HG03354 (cell line): ENCODE results near the gene PHACTR1.

Experiments used
- ATAC-seq: cut with Tn5 transposase; IDR thresholded peaks from one replicate; pipeline ENCODE4 v1.9.1; 2021; ENCODE audit warnings: mild to moderate bottlenecking; ENCODE audit not compliant: unreplicated experiment, poor library complexity, severe bottlenecking

PHACTR1 gene

DNA sequence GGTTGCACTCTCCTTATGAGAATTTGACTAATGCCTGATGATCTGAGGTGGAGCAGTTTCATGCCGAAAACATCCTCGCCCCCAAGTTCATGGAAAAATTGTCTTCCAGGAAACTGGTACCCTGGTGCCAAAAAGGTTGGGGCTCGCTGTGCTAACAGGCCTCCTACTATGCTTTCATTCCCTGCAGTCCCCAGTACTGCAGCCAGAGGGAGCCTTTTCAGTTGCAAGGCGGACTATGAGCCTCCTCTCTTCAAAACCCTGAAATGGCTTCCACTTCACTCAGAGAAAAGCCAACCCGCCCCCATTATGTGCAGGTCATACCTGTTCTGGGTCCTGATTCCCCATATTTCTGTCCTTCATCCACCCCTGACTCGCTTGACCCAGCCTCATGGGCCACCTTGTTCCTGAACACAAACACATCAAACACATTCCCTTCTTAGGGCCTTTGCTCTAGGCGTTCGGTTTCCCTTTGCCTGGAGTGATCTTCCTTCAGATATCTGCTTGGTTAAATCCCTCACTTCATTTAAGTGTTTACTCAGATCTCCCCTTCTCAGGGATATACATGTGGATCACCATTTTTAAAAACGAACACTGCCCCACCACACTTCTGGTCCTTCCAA lies 173.7 kb downstream of the PHACTR1 start:
- no peak for ATAC-seq

- ATAC-seq = no peak
Measured at GRCh38 chr6:12891595-12891994, 175.0 kb downstream of the PHACTR1 start.

GRCh38 chr6:12892151-12892550 lies 175.6 kb downstream of the PHACTR1 start:
- ATAC-seq = no peak

DNA sequence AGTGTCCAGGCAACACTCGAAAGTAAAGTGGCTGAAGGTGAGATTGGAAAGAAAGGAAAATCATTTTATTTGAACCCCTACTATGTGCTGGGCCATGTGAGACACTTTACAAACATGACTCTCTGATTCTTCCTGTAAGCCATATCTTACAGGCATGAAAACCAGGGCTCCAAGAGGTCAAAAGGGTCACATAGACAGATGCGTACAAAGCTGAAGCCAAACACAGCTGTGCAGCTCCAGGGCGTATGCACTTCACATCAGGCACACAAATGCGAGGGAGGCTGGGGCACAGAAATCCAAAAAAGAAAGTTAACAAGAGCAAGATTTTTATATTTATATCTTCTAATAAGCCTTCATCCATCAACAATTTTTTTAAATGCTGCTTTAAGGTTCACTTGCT lies 176.5 kb downstream of the PHACTR1 start:
- no peak for ATAC-seq

GRCh38 chr6:12895721-12896120 lies 179.2 kb downstream of the PHACTR1 start:
- ATAC-seq = no peak

GRCh38 chr6:12896208-12896733 lies 179.7 kb downstream of the PHACTR1 start:
- ATAC-seq = no peak

DNA sequence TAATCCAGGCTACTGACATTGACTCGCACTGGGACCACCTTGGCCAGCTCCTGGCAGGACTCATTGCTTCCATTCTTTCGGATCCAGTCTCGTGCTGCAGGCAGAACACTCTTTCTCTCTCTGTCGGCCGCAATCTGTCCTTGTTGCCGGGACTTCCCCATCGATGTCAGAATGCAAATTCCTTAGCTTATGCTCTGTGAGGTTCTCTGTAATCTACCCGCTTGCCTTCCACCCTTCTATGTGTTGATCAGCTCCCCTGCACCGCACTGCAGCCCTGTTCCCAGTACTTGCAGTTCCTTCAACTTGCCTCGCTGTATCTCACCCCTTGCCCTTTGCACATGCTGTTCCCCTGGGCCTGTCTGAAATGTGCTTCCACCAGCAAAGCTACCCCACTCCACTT lies 182.0 kb downstream of the PHACTR1 start:
- no peak for ATAC-seq

- ATAC-seq = no peak
Measured at GRCh38 chr6:12899046-12899833, 182.7 kb downstream of the PHACTR1 start.

GRCh38 chr6:12903246-12903645 lies 186.7 kb downstream of the PHACTR1 start:
- no peak for ATAC-seq

GRCh38 chr6:12909833-12910232 lies 193.3 kb downstream of the PHACTR1 start:
- ATAC-seq = no peak

- ATAC-seq = no peak
Measured at GRCh38 chr6:12911427-12911826, 194.9 kb downstream of the PHACTR1 start.

DNA sequence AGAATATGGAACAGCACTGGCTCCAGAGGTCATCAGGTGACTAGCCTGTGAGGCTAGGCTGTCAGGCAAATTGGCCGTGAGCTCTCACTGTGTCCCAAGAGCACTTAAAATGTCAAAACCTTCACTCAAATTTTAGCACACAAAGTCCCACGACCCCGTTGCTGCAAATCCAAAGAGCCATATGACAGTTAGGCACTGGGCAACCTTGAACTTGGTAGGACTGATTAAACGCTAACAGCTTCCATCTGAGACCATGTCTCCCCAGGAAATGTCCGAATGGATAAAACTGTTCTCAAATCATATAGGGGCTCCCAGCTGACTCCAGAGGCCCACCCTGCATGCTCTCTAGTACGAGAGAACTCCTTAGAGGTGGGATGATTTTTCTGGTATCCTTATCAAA lies 196.6 kb downstream of the PHACTR1 start:
- ATAC-seq = no peak

- no peak for ATAC-seq
Measured at GRCh38 chr6:12916006-12916405, 199.4 kb downstream of the PHACTR1 start.

DNA sequence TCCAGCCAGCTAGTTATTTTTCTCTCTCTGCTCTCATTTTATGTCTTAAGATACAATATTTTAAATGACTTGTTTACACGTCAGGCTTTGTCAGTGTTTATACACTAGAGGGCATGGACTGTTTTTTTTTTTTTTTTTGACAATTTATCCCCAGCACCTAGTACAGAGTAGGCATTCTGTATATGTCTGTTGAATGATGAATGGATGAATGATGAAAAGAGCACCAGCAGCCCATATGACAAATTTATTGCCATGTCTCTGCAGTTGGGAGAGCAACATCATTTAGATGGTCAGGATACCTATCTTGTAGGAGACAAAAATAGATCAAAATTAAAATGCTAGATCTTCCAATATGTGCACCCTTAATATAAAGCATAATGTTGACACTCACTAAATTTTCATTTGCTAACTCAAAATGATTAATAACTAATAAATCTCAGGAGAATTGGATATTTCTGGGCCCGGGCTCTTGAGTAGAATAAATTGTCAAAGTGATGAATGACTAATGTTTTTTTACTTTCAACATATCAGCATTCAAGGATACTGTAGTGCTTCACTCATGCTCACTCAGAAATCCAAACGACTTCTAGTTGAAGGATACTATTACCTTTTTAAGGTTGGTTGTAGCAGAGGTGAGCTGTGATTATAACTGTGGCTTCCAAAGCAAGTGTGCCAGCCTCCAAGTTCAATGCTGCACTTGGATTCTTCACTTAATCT lies 200.0 kb downstream of the PHACTR1 start:
- no peak for ATAC-seq

- ATAC-seq = no peak
Measured at GRCh38 chr6:12921467-12921866, 204.9 kb downstream of the PHACTR1 start.

- ATAC-seq = no peak
Measured at GRCh38 chr6:12923644-12924235, 207.2 kb downstream of the PHACTR1 start.

DNA sequence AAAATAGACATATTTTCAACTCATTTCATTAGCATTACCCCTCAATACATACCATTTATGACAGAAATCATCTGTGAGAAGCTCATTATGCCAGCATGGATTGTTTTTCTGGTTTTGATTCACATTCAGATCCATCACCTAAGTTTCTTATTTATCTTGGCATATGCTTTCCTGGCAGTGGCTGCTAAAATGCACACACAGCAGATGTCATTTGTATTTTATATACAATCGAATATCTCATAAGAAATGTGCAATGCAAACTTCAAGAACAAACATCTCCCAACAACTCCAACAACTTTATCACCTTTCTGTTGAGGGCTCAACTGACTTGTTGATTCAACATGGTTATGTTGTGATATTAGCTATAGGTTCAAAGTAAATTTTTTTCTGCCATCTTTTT lies 208.3 kb downstream of the PHACTR1 start:
- no peak for ATAC-seq

DNA sequence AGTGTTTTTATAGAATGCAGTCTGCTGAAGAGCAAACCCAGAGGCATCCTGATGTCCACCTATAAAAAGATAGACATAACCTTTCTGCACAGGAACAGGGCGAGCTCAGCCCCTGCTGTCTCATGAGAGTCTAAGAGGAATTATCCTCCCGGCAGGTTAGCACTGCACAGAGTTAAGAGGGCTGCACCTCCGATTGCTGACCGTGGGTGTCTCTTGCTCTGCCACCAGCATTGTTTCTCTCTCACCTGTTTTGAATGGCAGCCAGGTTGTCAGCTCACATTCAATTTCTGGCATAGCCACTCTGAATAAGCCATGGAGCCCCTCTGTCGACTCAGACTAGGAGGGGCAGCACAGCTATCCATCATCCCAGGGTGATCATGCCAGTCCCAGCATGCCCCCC lies 211.2 kb downstream of the PHACTR1 start:
- no peak for ATAC-seq

GRCh38 chr6:12929678-12930077 lies 213.1 kb downstream of the PHACTR1 start:
- no peak for ATAC-seq

- no peak for ATAC-seq
Measured at GRCh38 chr6:12931639-12932038, 215.1 kb downstream of the PHACTR1 start.
